Epithelial cell of prostate (primary cell): ENCODE measurements around the gene SLC26A8.
A peak's percentile ranks its signal among the peaks of the same experiment; 100 is the strongest.
"Not testable (repeated sequence)": the region's sequence is repeated elsewhere in the genome, so short reads cannot be mapped to it uniquely, and the experiment has no call there.

Source experiments
- DNase-seq: peaks from one replicate; pipeline ENCODE4 v3.0.0-alpha.2; 2011; ENCODE audit warnings: low read depth, low spot score
- H3K27ac ChIP-seq: fragments of 450-650 bp; 2 replicates; pipeline ENCODE4 v1.5.1; 2017; ENCODE audit warnings: mild to moderate bottlenecking

The SLC26A8 gene

DNA sequence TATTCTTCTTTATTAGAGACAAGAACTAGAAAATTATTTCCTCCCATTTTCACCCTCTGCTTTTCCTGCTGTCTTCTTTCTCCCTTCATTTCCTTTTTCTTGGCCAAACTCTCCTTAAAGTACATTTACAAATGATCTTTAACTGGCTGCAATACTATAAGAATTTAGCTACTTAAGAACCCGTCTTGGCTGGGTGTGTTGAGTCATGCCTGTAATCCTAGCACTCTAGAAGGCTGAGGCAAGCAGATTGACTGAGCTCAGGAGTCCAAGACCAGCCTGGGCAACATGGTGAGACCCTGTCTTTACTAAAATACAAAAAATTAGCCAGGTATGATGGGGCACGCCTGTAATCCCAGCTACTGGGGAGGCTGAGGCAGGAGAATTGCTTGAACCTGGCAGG lies 64.3 kb downstream of the SLC26A8 start:
- no peak for DNase-seq
- H3K27ac ChIP-seq: no peak overlapping the region

GRCh38 chr6:35955970-35956369 lies 68.5 kb downstream of the SLC26A8 start:
- no peak overlapping the region for H3K27ac ChIP-seq
- DNase-seq: no peak

GRCh38 chr6:35955521-35955920 lies 68.9 kb downstream of the SLC26A8 start:
- DNase-seq: no peak
- H3K27ac ChIP-seq: no peak overlapping the region

DNA sequence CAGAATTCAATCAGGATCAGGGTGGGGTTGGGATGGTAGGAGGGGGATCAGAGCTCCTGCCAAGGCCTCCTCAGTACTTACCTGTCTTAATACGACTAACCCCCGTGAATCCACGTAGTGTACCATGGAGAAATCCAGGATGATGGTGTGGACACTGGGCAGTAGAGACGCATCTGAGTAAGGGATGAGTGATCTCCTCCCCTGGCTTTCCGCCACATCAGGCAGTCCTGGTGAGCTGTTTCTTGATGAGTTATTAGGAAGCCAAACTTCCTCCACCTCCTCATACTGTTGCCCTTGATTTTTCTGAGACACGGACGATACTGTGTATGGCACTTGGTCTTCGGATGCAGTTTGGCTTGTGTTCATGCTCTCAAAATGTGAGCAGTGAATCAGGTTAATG lies 69.4 kb downstream of the SLC26A8 start:
- H3K27ac ChIP-seq: peak overlapping the region; percentile 5
- DNase-seq: peak; percentile 27

DNA sequence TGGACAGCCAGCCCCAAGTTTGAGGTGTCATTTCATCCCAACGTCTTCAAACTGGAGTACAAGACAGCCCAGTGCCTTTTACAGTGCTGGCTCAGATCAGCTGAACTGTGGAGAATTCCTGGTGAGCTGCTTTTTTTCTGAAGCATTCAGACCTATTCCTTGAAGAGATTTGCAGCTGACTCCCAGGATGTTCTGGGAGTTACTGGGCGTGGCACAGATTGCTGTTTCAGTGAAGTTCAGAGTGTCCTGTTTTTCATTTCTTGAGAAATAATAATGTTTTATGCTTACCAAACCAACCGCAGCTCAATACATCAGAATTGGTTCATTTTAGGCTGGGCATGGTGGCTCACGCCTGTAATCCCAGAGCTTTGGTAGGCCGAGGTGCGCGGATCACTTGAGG lies 70.1 kb downstream of the SLC26A8 start:
- no peak for DNase-seq
- no peak overlapping the region for H3K27ac ChIP-seq

DNA sequence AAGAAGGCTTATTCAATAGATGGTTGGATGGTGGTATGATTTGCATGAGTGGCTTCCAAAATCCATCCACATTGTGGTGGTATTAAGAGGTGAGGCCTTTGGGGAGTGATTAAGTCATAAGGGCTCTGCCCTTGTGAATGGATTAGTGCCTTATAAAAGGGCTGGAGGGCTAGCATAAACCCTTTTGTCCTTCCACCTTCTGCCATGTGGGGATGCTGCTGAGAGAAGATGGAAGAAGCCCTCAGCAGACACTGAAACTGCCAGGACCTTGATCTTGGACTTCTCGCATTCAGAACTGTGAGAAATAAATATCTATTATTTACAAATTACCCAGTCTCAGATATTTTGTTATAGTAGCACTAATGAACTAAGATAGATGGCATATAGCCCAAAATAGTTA lies 75.7 kb downstream of the SLC26A8 start:
- DNase-seq: no peak
- no peak overlapping the region for H3K27ac ChIP-seq

GRCh38 chr6:35945650-35946025 lies 78.8 kb downstream of the SLC26A8 start:
- no peak for DNase-seq
- peak overlapping the region; percentile 30 for H3K27ac ChIP-seq

DNA sequence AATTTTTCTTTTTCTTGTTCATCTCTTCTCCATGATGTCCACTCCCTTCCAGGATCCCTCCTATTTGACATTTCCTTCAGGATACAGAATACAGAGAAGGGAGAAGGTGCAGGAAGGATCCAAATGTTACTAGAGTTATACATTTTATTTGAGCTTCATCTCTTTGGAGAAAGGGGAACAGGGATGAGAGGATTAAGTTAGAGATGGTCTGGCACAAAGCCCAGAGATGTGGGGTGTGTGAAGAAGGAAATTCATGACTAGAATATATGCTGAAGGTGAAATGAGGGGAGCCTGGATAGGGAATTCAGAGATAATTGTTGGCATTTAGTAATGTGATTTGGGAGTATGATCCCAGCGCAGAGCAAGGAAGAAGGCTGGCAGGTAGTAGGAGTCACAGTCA lies 81.1 kb downstream of the SLC26A8 start:
- DNase-seq: no peak
- H3K27ac ChIP-seq: no peak overlapping the region

DNA sequence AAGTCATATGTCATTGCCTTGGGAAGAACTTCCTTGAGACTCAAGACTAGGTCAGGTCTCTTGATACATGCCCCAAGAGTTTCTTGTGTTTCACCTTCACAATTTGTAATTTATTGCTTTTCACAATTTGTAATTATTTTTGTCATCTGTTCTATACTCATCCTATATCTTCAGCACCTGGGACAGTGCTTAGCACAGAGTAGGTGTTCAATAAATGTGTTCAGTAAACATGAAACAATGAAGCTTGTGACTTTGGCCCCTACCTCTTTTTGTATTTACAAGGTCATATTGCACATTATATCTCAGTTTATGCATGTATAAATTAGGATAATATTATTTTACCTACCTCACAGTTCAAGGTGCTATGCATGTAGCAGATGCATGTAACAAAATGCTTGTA lies 82.1 kb downstream of the SLC26A8 start:
- DNase-seq: no peak
- no peak overlapping the region for H3K27ac ChIP-seq

GRCh38 chr6:35941170-35941569 lies 83.3 kb downstream of the SLC26A8 start:
- DNase-seq, H3K27ac ChIP-seq: not testable (repeated sequence)

DNA sequence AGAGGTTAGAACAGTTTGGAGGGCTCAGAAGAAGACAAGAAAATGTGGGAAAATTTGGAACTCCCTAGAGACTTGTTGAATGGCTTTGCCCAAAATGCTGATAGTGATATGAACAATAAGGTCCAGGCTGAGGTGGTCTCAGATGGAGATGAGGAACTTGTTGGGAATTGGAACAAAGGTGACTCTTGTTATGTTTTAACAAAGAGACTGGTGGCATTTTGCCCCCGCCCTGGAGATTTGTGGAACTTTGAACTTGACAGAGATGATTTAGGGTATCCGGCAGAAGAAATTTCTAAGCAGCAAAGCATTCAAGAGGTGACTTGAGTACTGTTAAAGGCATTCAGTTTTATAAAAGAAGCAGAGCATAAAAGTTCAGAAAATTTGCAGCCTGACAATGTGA lies 84.4 kb downstream of the SLC26A8 start:
- H3K27ac ChIP-seq, DNase-seq: not testable (repeated sequence)

DNA sequence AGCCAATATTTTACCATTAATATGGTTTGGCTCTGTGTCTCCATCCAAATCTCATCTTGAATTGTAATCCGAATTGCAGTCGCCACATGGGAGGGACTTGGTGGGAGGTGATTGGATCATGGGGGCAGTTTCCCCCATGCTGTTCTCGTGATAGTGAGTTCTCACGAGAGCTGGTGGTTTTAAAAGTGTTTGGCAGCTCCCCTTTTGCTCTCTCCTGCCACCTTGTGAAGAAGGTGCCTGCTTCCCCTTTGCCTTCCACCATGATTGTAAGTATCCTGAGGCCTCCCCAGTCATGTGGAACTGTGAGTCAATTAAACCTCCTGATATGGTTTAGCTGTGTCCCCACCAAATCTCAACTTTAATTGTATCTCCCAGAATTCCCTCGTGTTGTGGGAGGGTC lies 85.2 kb downstream of the SLC26A8 start:
- H3K27ac ChIP-seq, DNase-seq: not testable (repeated sequence)

DNA sequence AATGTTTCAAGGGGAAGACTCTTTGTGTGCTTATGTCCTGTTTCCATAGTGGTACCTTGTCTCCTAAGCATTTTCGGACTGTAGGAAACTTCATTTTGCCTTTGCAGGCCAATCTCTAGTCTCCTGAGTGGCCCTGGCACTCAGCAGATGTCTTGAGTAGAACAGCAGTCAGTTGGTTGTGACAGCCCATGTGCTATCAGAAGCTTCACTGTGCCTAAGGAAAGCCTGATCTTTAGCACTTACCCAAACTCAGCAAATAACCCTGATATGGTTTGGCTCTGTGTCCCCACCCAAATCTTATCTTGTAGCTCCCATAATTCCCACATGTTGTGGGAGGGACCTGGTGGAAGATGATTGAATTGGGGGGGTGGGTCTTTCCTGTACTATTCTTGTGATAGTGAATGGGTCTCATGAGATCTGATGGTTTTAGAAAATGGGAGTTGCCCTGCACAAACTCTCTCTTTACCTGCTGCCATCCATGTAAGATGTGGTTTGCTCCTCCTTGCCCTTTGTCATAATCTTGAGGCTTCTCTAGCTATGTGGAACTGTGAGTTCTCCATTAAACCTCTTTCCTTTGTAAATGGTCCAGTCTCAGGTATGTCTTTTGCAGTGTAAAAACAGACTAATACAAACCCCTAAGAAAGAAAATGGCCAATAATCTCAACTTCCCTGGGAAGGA lies 87.6 kb downstream of the SLC26A8 start:
- DNase-seq: no peak
- H3K27ac ChIP-seq: no peak overlapping the region

DNA sequence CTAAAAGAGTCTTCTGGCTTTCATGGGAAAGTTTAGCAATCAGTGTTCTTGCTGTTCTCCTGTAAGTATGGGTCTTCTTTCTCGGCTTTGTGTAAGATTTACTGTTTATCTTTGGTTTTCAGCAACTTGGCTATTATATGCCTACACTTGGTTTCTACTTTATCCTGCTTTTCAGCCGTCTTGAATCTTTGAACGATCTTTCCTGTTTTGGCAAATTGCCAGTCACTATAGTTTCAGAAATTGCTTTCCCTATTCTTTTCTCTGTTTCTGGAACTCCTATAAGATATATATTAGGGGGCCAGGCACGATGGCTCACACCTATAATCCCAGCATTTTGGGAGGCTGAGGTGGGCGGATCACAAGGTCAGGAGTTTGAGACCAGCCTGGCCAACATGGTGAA lies 89.0 kb downstream of the SLC26A8 start:
- H3K27ac ChIP-seq: no peak overlapping the region
- DNase-seq: no peak

DNA sequence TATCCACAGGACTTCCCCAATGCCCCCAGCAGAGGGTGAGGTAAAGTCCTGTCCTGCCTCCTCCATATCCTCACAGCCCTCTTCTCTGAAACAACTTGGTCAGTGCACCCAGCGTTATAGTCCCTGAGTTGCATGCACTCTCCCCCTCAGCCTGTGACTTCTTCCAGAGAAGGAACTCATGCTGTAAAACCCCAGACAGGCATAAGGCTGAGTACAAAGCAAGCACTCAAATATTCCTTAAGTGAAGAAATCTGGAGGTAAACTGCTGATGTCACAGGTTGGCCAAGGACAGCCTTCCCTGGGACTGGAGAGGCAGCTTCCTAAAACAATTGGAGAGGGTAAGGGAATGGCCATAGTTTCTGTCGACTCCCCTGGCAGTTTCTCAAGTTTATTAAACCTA lies 90.6 kb downstream of the SLC26A8 start:
- H3K27ac ChIP-seq: no peak overlapping the region
- DNase-seq: no peak

- not testable (repeated sequence) for H3K27ac ChIP-seq, DNase-seq
Observed at GRCh38 chr6:35931873-35932272, 92.6 kb downstream of the SLC26A8 start.

- DNase-seq: no peak
- H3K27ac ChIP-seq: no peak overlapping the region
Observed at GRCh38 chr6:35931120-35931561, 93.3 kb downstream of the SLC26A8 start.

GRCh38 chr6:35929601-35930000 lies 94.8 kb downstream of the SLC26A8 start:
- DNase-seq: no peak
- H3K27ac ChIP-seq: no peak overlapping the region

GRCh38 chr6:35926509-35927215 lies 97.8 kb downstream of the SLC26A8 start:
- no peak for DNase-seq
- H3K27ac ChIP-seq: no peak overlapping the region

- DNase-seq: no peak
- H3K27ac ChIP-seq: no peak overlapping the region
Observed at GRCh38 chr6:35925961-35926360, 98.5 kb downstream of the SLC26A8 start.

DNA sequence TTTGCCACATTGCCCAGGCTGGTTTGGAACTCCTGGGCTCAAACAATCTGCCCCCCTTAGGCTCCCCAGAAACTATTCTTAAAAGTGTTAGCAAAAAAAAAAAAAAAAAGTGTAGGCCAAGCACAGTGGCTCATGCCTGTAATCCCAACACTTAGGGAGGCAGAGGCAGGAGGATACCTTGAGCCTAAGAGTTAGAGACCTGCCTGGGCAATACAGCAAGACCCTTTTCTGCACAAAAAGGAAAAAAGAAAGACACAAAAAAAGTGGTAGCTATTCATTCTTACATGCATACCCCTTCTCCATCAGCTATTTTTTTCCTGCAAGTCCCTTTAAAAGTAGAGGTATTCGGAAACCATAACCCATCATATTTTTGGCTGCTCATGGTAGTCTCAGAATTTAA lies 100.3 kb downstream of the SLC26A8 start:
- H3K27ac ChIP-seq: no peak overlapping the region
- DNase-seq: no peak

DNA sequence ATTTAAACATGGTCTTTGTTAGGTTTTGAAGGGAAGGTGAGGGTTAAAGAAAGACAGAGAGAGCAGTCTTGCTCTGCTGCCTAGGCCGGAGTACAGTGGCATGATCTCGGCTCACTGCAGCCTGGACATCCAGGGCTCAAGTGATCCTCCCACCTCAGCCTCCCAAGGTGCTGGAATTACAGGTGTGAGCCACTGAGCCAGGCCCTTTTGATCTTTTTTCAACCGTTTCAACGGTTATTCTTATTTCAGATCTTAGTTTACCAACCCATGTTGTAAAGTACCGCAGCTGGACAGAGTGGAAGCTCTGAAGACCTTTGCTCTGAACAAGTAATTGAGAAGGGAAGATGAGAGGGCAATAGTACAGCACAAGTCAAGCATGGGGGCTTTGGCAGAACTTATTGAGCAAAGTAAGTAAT lies 102.3 kb downstream of the SLC26A8 start:
- no peak overlapping the region for H3K27ac ChIP-seq
- no peak for DNase-seq
